Measurements from ENCODE around the gene KLHL30. TPM values are rescaled to one million over a fixed set of nuclear protein-coding genes. Genes with fewer than 3 reads are reported as not detected.

Gene KLHL30
- total RNA-seq, 1 donor from 2014 or later: 14.3 TPM

DNA sequence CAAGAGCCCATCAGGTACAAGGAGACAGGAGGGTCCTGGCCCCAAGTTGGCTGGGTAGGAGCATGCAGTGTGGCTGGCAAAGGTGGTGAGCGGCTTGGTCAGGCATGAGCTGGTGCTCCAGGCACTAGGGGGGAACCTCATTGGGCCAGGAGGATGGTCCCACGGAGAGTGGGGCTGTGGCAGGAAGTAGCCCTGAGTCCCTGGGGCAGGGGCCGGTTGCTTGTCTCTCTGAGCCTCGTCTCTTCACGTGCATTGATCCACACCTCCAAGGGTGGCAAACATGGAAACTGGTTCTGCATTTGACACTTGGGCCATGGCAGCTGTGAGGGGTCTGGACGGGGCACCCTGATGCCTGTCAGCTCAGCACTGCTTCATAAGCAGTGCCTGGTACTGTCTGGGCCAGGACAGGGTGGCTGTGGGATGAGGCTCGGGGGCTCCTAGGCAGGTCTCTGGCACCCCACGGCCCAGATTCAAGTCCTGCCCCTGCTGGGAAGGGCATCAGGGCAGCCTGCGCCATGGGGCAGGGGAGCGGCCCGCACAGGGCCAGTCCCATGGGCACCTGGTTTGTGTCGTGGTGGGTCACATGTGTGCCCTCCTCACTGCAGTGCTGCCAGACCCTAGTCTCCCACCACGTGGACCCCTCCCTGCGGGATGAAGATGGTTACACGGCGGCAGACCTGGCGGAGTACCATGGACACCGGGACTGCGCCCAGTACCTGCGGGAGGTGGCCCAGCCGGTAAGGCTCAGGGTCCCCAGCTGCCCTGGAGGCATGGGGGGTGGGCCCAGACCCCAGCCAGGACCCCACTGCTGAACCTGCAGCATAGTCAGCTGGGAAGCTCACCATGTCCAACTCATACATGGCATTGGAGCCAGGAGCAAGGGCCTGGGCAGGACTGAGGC lies 21.9 kb upstream of the KLHL30 start:
- no peak for DNase-seq (ENCODE audit: low spot score)
- intact Hi-C loops (cut with DNase I): no loop called here

GRCh38 chr2:238117199-238118154 lies 21.0 kb upstream of the KLHL30 start:
- no peak for DNase-seq (ENCODE audit: low spot score)
- intact Hi-C loops (cut with DNase I): no loop called here

DNA sequence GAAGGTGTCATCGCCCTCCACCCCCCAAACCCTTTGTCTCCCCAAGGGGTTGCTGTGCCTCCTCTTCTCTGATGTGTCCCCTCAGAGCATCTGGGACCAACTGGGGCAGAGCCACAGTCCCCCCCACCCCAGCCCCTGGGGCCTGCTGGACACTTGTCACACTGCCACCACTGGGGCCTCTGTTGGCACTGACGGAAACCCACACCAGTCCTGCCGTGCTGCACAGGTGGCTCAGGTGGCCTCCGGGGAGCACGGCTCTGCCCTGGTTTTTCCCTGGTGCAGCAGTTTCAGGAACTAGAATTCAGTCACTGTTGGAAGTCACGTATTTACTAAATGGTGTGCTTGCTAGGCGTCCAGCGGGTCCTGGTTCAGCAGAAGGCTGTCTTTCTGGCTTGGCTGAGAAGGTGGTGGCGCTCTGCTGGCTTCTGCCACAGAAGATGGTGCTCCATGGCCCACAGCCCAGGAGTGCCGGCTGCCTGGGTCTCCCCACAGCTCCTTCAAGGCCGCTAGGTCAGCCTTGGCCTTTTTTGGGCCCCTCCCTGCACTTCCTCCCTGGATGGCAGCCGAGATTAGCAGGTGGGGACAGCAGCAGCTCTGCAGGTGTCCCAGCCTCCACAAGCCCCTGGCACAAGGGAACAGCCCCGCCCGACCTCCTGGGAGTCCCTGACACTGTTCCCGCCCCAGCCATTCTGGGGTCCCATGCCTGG lies 18.6 kb upstream of the KLHL30 start:
- no peak for DNase-seq (ENCODE audit: low spot score)
- intact Hi-C loops (cut with DNase I): loop anchor here (5.0 kb wide), 1 partner anchor 142 kb away; no protein-coding TSS in a partner anchor

- intact Hi-C loops (cut with DNase I): loop anchor here (5.0 kb wide), 1 partner anchor 142 kb away; no protein-coding TSS in a partner anchor
- no peak for DNase-seq (ENCODE audit: low spot score)
Observed at GRCh38 chr2:238120463-238121298, 17.8 kb upstream of the KLHL30 start.

DNA sequence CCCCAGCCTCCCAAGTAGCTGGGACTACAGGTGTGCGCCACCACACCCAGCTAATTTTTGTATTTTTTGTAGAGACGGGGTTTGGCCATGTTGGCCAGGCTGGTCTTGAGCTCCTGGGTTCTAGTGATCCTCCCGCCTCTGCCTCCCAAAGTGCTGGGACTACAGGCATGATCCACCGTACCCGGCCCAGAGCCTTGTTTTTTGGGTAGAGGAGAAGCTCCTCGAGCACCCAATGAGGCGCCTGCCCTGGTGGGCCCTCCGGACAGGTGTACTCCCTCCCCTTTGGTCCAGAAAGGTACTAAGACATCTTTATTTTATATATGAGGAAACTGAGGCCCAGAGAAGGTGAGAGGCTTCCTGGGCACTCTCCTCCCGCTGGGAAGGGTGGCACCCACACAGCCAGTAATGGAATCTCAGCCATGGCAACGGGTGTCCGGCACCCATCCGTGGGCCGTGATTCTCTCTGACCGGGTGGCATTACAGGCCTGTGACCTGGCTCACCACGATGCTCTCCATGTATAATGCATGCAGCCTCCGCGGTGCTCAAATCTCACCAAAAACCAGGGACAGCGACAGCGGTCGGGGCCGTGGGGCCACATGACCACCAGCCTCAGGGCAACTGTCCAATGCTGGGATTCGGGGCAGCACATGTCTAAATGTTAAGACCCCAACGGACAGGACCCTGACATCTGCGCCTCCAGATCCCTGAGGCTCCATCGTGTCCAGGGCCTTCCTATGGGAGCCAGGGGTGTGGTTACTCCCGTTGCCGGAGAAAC lies 16.8 kb upstream of the KLHL30 start:
- intact Hi-C loops (cut with DNase I): loop anchor here (5.0 kb wide), 1 partner anchor 141 kb away; no protein-coding TSS in a partner anchor
- DNase-seq (ENCODE audit: low spot score): no peak

GRCh38 chr2:238122287-238123217 lies 15.9 kb upstream of the KLHL30 start:
- no peak for DNase-seq (ENCODE audit: low spot score)
- intact Hi-C loops (cut with DNase I): loop anchor here (5.0 kb wide), 1 partner anchor 140 kb away; no protein-coding TSS in a partner anchor

- intact Hi-C loops (cut with DNase I): loop anchor here (5.0 kb wide), 1 partner anchor 139 kb away; no protein-coding TSS in a partner anchor
- DNase-seq (ENCODE audit: low spot score): no peak
Observed at GRCh38 chr2:238123218-238123971, 15.1 kb upstream of the KLHL30 start.

DNA sequence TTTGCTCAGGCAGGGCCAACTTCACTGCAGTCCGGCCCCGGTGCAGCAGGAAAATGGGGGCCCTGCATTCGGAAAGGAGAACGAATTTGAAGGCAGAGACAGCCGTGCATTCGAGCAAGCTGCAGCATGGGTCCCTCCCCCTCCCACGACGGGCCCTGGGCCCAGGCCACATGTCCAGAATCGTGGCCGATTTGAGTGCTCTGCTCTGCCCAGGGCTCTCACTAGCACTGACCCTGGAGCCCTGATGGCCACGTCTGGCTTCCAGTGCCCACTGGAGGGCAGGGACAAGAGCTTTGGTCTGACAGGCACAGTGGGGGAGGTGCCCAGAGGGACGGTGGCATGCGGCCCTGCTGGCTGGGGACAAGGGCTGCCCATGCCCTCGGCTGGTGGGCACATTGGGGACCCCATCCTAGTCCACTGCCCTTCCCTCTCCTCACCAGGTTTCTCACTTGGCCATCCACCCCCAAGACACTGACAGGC lies 14.4 kb upstream of the KLHL30 start:
- intact Hi-C loops (cut with DNase I): loop anchor here (5.0 kb wide), 1 partner anchor 138 kb away; no protein-coding TSS in a partner anchor
- DNase-seq (ENCODE audit: low spot score): no peak

GRCh38 chr2:238124488-238125126 lies 13.9 kb upstream of the KLHL30 start:
- no peak for DNase-seq (ENCODE audit: low spot score)
- intact Hi-C loops (cut with DNase I): loop anchor here (5.0 kb wide), 1 partner anchor 138 kb away; no protein-coding TSS in a partner anchor

GRCh38 chr2:238125127-238125885 lies 13.2 kb upstream of the KLHL30 start:
- no peak for DNase-seq (ENCODE audit: low spot score)
- intact Hi-C loops (cut with DNase I): no loop called here

DNA sequence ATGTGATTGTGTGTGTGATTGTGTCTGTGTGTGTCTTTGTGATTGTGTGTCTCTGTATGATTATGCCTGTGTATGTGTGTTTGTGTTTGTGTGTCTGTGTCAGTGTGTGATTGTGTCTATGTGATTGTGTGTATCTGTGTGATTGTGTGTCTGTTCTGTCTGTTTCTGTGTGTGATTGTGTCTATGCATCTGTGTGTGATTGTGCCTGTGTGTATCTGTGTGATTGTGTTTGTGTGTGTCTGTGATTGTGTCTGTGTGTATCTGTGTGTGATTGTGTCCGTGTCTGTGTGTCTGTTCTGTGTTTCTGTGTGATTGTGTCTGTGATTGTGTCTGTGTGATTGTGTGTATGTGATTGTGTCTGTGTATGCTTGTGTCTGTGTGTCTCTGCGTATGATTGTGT lies 12.1 kb upstream of the KLHL30 start:
- intact Hi-C loops (cut with DNase I): no loop called here
- no peak for DNase-seq (ENCODE audit: low spot score)

- DNase-seq (ENCODE audit: low spot score): no peak
- intact Hi-C loops (cut with DNase I): no loop called here
Observed at GRCh38 chr2:238126775-238127164, 11.7 kb upstream of the KLHL30 start.

- DNase-seq (ENCODE audit: low spot score): no peak
- intact Hi-C loops (cut with DNase I): no loop called here
Observed at GRCh38 chr2:238127165-238128060, 11.1 kb upstream of the KLHL30 start.

DNA sequence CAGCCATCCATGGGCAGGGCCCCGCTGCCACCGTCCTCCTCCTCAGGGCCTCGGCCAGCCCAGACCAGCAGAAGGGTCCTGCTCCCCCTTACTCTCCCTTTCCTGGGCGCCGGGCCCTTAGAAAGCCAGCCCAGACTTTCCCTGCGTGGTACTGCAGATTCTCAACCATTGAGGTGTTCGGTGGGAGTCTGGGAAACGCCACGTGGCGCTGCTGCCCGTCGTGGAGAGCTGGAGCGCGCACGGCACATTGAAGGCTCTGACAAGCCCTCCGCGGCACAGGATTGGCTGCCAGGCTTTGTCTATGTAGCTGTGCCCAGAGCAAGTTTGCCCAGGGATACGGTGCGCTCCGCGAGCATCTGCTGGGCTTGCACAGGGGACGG lies 10.4 kb upstream of the KLHL30 start:
- no peak for DNase-seq (ENCODE audit: low spot score)
- intact Hi-C loops (cut with DNase I): no loop called here
